Diencephalon (tissue), 1 donor: ENCODE measurements around the gene RHOV. TPM values are rescaled to one million over a fixed set of nuclear protein-coding genes. Genes with fewer than 3 reads are reported as not detected.

ENCODE experiments used
- small RNA-seq: library from RNA; depleted of rRNA; stranded (forward); fragments of <200 nt; gene quantifications from one replicate; pipeline ENCODE3, GENCODE V24; 2014
- total RNA-seq: library from RNA; depleted of rRNA; stranded (reverse); fragments of >200 nt; gene quantifications from one replicate; pipeline ENCODE4 v1.2.3, GENCODE V29; 2014

Gene RHOV, protein sequence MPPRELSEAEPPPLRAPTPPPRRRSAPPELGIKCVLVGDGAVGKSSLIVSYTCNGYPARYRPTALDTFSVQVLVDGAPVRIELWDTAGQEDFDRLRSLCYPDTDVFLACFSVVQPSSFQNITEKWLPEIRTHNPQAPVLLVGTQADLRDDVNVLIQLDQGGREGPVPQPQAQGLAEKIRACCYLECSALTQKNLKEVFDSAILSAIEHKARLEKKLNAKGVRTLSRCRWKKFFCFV
- 7.4 TPM for total RNA-seq

DNA sequence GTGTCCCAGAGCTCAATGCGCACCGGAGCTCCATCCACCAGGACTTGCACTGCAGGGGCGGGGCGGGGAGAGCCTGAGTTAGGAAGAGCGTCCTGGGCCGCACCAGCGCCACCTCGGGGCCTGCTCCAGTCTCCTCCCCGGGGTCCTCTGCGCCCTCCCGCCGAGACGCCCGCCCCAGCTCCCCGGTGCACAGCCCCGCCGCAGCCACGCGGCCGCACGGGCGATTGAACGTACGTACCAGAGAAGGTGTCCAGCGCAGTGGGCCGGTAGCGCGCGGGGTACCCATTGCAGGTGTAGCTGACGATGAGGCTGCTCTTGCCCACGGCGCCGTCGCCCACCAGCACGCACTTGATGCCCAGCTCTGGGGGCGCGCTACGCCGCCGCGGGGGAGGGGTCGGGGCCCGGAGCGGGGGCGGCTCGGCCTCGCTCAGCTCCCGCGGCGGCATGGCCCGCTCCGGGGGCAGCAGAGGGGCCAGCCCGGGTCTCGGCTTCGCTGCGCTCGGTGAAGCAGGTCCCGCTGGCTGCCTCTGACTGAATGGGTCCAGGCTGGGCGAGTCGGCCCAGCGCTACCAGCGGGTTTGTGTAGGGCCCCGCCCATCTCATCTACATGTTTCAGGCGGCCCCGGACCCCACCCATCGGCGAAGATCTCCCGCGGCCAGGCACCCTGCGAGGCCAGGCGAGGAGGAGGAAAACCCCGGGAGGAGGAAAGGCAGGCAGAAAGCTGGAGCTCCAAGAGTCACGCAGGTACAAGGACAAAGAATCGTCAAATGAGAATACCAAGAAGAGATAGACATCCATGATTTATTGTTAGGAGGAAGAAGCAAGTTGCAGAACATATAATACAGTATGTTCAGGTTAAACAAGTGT lies at the start of gene RHOV:
Gene RHOV, minus strand, starts transcription at position 541 of the 868 bp plus-strand sequence. Its CDS starts 95 bp downstream, at position 446.

DNA sequence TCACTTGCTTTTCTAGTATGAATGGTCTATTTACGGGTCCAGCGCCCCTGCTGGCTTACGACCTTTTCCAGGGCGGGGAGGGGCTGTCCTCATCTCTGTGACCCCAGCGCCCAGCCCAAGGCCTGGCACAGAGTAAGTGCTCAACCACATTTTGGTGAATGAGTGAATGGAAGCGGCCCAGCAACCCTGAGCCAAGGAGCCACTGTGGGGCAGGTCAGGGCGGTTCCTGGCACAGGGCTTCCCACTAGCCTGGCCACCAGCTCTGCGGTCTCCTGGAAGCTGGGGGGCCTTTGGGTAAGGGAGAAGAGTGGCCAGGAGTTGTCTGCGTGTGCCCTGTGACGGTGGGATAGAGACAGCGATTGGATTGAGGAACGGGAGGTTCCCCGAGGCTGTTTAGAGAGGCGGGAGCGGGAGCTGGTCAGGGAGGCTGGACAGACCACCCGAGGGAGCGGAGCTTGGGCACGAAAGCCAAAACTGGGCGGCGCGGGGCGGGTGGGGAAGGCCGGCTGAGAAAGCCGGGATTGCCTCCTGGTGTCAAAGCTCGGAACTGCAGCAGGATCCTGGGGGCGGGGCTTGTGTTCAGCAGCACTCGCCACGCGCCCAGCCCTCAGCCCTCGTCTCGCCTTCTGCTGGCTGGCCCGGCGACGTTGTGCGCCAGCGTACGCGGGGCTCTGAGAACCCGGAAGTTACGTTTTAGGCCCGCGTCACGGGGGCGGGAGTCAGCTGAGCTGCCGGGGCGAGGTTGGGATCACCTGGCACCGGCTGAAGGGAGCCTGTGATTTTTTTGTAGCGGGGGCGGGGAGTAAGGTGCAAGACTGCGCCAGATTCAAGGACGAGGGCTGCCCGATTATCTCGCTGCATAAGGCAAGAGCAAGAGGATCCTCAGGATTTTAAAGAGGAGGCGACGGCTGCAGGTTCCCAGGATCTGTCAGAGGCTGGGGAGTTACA lies 20.0 kb upstream of the RHOV start, which contains the start of gene VPS18:
Gene VPS18, plus strand, starts transcription at position 718 of the 948 bp plus-strand sequence. CDS start 319 bp downstream, outside the sequence.

DNA sequence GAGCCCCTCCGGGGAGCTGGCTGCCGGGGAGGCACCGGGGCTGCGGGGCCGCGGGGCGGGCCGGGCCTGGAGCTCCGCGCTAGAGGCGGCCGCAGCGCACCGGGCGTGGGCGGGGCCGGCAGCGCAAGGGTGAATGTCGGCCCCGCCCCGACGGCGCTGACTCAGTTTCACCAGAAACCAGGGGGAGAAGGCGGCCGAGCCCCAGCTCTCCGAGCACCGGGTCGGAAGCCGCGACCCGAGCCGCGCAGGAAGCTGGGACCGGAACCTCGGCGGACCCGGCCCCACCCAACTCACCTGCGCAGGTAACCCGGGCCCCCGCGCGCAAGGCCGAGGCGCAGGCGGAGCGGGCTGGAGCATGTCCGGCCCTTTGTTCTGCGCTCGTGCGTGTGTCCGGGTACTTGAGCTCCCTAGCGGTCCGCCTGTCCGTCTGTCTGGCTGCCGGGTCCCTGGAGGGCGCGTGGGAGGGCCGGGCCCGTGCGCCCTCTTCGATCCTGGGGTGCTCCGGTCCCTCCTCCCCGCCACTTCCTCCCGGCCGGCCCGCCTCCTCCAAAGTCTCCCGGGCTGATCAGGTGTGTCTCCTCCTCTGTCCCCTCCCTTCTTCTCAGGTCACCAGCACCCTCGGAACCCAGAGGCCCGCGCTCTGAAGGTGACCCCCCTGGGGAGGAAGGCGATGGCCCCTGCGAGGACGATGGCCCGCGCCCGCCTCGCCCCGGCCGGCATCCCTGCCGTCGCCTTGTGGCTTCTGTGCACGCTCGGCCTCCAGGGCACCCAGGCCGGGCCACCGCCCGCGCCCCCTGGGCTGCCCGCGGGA lies 29.9 kb downstream of the RHOV start, which contains the start of gene SPINT1:
Gene SPINT1, plus strand, starts transcription at position 164 of the 811 bp plus-strand sequence. Its CDS starts 507 bp downstream, at position 671.

DNA sequence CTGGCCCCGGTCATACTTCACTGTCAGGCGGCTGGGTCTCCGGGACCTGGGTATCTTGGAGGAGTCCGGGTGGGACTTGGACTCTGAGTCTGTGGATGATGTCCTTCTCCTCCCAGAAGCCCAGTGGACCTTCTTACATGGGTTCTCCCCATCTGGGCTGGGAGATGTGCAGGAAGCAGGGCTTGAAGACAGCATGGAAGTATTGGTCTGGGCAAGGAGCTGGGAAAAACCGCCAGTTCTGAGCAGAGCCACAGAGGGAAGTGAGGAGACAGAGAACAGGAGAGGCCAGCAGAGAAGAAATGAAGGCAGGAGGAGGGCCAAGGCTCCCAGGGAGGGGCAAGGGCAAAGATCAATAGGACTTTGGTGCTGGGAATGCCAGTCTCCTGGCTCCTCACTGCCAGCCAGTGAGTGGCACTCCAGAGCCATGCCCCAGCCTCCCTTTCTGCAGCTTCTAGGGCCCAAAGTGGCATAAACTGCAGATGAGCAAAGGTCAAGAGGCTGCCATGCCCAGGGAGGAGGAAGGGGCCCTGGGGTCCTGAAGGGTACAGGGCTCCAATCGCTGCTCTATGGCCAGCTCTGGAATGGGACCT lies 45.5 kb downstream of the RHOV start, which contains the start of gene PPP1R14D:
Gene PPP1R14D, minus strand, starts transcription at position 262 of the 590 bp plus-strand sequence. Its CDS starts 67 bp downstream, at position 195.

Small RNA genes within 50 kb of the gene (small RNA-seq; reads per million reads assigned to genes)
- gene AC025166.1 = not detected

Other genes starting within 250 kb of the RHOV start
- gene RAD51, start 179.1 kb downstream of the RHOV start, total RNA-seq = 1.8 TPM
- gene RMDN3, start 119.0 kb downstream of the RHOV start, total RNA-seq = 21.2 TPM
- 18.0 TPM for gene GCHFR, start 110.2 kb downstream of the RHOV start, total RNA-seq
- gene C15orf62, start 104.3 kb downstream of the RHOV start, total RNA-seq = 0.46 TPM
- 22.4 TPM for gene ZFYVE19, start 67.1 kb downstream of the RHOV start, total RNA-seq
- gene DNAJC17, start 66.8 kb downstream of the RHOV start, total RNA-seq = 12.9 TPM
- not detected for gene PPP1R14D, start 45.5 kb downstream of the RHOV start, total RNA-seq
- gene SPINT1, start 30.2 kb downstream of the RHOV start, total RNA-seq = 6.9 TPM
- 29.5 TPM for gene VPS18, start 20.2 kb upstream of the RHOV start, total RNA-seq
- 5.1 TPM for gene DLL4, start 55.1 kb upstream of the RHOV start, total RNA-seq
- 6.2 TPM for gene CHAC1, start 79.2 kb upstream of the RHOV start, total RNA-seq
- 33.4 TPM for gene INO80, start 242.0 kb upstream of the RHOV start, total RNA-seq